Endothelial cell of umbilical vein (primary cell): ENCODE measurements around the gene GUCY1B1.

Experiments
- POLR2AphosphoS5 ChIP-seq: IDR thresholded peaks from 2 replicates; pipeline ENCODE4 v1.6.1; 2012; ENCODE audit warnings: low read depth, mild to moderate bottlenecking, control low read depth, low read length, moderate library complexity; ENCODE audit not compliant: insufficient read depth
- TF ChIP-seq, protein P1 (sequence below), 2 donors: IDR thresholded peaks; 1 replicate in 1 of 2; 2 replicates in 1 of 2; pipeline ENCODE4 v1.5.1; 2011; ENCODE audit warnings: low read length in 2 of 2, mild to moderate bottlenecking in 2 of 2, moderate library complexity in 2 of 2, control low read depth in 1 of 2, inconsistent platforms in 1 of 2, low read depth in 1 of 2; ENCODE audit not compliant: insufficient read depth in 1 of 2; ENCODE audit errors: extremely low read depth in 1 of 2

DNA sequence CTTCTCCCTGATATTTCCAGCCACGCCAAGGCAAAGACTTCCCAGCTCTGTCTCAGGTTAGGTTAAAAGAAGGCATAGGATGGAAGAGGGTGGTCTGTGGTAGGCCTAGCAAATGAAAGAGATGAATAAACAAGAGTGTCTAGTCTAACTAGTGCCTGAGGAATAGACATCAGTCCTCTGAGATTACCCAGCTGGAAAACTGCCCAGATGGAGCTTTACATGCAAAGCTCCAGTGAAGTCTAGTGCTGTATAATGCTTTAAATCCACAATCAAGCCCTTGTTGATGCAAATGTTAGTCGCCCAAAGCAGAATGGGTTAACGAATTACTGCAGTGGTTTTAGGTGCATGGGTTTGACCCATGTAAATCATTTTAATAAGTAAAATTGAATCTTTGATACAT lies 24.8 kb upstream of the GUCY1B1 start:
- TF ChIP-seq, protein P1, sequence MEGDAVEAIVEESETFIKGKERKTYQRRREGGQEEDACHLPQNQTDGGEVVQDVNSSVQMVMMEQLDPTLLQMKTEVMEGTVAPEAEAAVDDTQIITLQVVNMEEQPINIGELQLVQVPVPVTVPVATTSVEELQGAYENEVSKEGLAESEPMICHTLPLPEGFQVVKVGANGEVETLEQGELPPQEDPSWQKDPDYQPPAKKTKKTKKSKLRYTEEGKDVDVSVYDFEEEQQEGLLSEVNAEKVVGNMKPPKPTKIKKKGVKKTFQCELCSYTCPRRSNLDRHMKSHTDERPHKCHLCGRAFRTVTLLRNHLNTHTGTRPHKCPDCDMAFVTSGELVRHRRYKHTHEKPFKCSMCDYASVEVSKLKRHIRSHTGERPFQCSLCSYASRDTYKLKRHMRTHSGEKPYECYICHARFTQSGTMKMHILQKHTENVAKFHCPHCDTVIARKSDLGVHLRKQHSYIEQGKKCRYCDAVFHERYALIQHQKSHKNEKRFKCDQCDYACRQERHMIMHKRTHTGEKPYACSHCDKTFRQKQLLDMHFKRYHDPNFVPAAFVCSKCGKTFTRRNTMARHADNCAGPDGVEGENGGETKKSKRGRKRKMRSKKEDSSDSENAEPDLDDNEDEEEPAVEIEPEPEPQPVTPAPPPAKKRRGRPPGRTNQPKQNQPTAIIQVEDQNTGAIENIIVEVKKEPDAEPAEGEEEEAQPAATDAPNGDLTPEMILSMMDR (IDR thresholded peaks at IDR 0.05; ENCODE audit: extremely low read depth in 1 of 2, insufficient read depth in 1 of 2, low read depth in 1 of 2, low read length in 2 of 2), result no peak
- no peak for TF ChIP-seq POLR2AphosphoS5
